ENCODE data around the gene CHORDC1.
"Not testable (repeated sequence)": the region's sequence is repeated elsewhere in the genome, so short reads cannot be mapped to it uniquely, and the experiment has no call there.

Gene CHORDC1

DNA sequence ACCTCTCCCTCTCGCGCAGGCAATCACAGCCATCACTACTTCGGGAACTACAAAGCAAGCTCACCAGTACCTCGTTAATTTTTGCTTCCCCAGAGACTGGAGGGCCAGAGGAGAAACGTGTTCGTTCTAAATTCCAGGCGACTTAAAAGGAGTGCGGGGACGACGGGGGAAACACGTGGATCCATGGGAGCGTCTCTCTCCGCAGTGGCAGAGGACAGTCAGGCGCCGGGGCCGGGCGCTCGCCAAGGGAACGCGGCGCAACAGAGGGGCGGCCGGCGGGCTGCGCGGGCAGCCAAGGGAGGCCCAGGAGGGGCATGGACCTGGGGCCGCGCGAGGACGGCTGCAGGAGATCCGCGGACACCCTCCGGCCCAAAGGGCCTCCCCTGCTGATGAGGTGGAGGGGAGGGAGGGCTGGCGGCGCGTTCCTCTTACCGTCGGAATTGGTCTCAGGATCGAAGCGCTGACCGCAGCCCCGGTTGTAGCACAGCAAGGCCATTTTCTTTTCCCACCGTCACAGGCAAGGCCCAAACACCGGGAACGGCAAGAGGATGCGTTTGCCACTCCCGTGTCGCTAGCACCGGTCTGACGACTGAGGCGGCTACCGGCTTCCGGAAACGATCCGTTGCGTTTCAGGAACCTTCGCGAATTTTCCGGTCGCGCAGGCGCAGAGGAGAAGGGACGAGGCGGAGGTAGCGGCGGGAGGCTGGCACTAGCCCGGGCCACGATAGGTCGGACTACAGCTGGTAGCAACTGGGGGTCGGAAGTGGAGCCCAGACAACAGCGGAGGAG is at the start of gene CHORDC1:
CHORDC1 (minus strand) TSS at position 591 of the 789 bp plus-strand sequence; CDS start at position 496, 95 bp downstream.
- peak; percentile 72 to 85 (median 80) for DNase-seq

- no peak for DNase-seq
Measured at GRCh38 chr11:90257158-90257525, 34.3 kb upstream of the CHORDC1 start.

GRCh38 chr11:90256404-90257157 is 33.7 kb upstream of the CHORDC1 start:
- no peak for DNase-seq

DNA sequence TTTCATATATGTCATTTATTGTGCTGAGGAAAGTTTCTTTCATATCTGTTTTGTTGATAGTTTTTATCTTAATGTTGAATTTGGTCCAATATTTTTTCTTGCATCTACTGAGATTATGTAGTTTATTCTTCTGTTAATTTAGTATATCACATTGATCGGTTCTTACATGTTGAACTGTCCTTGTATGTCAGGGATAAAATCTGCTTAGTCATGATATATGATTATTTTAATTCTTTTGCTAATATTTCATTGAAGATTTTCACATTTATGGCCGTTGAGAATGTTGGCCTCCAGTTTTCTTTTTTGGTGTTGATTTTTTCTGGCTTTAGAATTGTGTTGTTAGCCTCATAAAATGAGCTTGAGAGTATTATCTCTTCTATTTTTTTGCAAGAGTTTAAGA is 31.2 kb upstream of the CHORDC1 start:
- no peak for DNase-seq

DNA sequence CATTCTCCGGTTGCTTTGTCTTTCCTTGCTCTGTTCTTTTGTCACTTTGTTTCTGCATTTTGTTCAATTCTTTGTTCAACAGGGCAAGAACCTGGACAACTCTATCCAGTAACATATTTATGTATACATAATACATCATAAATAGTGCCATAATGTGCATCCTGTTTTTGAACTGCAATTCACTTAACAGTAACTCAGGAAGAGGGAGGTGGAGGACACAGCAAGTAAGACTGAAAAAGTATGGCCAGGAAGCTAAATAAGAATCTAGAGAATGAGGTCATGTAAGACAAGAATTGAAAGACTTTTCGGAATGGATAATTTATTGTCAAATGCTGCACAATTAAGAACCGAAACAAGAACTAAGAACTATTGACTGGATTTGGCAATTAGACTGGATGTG is 29.2 kb upstream of the CHORDC1 start:
- no peak for DNase-seq

- no peak for DNase-seq
Measured at GRCh38 chr11:90251599-90251998, 28.8 kb upstream of the CHORDC1 start.

DNA sequence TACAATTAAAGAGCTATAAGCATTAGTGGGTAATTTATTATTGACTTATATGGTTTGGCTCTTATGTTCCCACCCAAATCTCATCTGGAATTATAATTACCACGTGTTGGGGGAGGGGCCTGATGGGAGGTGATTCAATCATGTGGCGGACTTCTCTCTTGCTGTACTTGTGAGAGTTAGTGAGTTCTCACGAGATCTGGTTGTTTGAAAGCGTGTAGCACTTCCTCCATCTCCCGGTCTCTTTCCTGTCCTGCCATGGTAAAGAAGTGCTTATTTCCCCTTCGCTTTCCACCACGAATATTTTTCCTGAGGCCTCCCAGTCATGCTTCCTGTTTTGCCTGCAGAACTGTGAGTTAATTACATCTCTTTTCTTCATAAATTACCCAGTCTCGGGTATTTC is 28.1 kb upstream of the CHORDC1 start:
- no peak for DNase-seq

DNA sequence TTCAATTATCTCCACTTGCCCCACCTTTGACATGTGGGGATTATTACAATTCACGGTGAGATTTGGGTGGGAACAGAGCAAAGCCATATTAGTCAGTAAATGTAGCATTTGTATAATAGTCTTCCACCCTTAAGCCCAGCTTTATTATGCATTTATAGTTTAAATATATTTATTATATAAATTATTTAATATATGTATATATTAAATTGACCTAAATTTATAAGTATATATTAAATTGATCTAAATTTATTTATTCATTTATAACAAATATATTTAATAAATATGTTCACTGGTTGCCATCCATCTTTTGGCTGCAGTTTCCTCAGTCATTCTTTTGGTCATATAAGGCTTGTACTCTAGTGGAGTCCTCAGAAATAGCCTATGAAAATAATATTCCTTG is 23.6 kb upstream of the CHORDC1 start:
- DNase-seq, result no peak

- no peak for DNase-seq
Measured at GRCh38 chr11:90243534-90243933, 20.7 kb upstream of the CHORDC1 start.

GRCh38 chr11:90242894-90243416 is 20.1 kb upstream of the CHORDC1 start:
- DNase-seq, result no peak

DNA sequence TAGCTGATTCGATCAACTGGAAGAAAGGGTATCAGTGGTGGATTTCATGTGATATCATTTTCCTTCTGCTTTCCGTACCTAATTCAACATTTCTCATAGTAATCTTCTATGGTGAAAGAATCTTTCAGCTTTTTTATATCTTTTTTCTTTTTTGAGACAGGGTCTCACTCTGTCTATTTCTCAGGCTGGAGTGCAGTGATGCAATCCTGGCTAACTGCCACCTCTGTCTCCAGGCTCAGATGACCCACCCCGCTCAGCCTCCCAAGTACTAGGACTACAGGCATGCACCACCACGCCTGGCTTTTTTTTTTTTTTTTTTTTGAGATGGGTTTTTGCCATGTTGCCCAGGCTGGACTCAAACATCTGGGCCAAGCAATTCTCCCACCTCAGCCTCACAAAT is 18.6 kb upstream of the CHORDC1 start:
- no peak for DNase-seq

DNA sequence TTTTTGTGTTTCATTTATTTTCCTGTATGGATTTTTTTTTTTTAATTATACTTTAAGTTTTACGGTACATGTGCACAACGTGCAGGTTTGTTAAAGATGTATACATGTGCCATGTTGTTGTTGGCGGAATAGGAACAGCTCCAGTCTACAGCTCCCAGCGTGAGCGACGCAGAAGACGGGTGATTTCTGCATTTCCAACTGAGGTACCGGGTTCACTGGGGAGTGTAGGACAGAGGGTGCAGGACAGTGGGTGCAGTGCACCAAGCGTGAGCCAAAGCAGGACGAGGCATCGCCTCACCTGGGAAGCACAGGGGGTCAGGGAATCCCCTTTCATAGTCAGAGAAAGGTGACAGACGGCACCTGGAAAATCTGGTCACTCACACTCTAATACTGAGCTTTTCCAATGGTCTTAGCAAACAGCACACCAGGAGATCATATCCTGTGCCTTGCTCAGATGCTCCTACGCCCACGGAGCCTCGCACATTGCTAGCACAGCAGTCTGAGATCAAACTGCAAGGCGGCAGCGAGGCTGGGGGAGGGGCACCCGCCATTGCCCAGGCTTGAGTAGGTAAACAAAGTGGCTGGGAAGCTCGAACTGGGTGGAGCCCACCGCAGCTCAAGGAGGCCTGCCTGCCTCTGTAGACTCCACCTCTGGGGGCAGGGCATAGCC is 17.3 kb upstream of the CHORDC1 start:
- DNase-seq, result not testable (repeated sequence)

GRCh38 chr11:90237004-90237403 is 14.2 kb upstream of the CHORDC1 start:
- DNase-seq, result no peak

- DNase-seq, result no peak
Measured at GRCh38 chr11:90235526-90235925, 12.7 kb upstream of the CHORDC1 start.

GRCh38 chr11:90234977-90235376 is 12.1 kb upstream of the CHORDC1 start:
- DNase-seq, result no peak

DNA sequence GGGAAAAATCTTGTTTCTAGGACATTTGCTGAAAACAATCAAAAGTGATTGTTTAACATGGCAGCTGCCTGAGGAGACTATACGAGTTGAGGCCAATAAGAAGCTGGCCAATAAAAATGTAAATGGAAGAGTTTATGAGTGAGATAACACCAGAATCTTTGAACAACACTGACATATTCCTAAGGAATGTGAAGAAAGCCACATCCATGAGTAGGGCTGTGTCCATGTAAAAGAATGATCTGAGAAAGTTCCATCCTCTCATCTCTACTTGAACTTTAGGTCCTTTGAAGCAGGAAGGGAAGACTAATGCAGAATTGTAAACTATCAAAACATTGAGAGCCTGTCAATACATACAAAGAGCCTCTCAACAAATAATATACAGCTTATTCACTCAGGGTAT is 6.9 kb upstream of the CHORDC1 start:
- DNase-seq, result no peak

DNA sequence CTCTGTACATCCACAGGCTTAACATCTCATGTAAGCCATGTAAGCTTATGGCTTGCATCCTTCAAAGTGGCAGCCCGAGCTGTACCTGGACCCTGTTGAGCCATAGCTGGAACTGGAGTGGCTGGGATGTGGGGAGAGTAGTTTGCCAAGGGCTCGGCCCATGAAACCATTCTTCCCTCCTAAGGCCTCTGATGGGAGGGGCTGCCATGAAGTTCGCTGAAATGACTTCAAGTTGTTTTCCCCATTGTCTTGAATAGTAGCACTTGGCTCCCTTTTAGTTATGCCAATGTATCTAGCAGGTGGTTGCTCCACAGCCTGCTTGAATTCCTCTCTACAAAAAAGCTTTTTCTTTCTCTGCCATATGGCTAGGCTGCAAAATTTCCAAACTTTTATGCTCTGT is 5.2 kb upstream of the CHORDC1 start:
- no peak for DNase-seq

DNA sequence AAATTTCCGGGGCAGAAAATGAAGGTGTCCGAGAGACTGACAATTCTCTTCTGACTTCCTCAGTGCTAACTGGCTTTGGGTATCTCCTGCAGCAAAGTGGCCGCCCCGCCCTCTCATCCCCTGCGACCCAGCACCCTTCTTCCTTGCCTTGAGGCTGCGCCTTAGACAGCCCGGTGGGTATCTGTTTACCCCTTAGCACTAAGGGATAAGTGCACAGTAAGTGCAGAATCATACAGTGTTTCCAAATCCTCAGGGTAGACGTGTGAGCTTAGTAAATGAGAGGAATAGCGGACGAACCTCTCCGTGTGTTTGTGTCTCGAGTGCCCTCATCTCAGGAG is 368 bp upstream of the CHORDC1 start:
- no peak for DNase-seq

GRCh38 chr11:90221803-90222458 is 918 bp downstream of the CHORDC1 start:
- DNase-seq, result no peak

DNA sequence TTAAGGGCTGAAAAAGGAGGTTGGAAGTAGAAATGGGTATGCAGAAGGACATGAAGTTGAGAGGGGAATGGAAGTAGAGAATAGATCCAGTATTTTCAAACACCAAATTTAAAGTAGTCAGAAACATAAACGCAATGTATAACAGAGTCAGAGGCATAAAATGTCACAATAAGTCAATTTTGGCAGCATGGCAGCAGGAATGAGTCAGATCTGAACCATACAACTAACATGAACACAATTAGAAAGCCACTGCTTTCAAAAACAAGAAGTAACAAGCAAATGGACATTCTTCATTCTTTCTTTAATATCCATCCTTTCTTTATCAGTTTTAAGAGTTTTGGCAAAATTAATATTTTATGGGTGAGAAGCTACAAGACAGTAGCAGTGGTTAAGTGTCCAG is 2.5 kb downstream of the CHORDC1 start:
- DNase-seq, result no peak

DNA sequence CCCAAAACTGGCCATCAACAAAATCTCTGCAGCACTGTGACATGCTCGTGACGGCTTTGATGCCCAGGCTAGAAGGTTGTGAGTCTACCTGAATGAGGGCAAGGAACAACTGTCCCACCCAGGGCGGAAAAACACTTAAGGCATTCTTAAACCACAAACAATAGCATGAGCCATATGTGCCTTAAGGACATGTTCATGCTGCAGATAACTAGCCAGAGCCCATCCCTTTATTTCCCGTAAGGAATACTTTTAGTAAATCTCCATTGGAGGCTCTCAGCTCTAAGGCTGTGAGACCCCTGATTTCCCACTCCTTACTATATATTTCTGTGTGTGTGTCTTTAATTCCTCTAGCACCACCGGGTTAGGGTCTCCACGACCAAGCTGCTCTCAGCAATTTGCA is 3.4 kb downstream of the CHORDC1 start:
- DNase-seq, result no peak

DNA sequence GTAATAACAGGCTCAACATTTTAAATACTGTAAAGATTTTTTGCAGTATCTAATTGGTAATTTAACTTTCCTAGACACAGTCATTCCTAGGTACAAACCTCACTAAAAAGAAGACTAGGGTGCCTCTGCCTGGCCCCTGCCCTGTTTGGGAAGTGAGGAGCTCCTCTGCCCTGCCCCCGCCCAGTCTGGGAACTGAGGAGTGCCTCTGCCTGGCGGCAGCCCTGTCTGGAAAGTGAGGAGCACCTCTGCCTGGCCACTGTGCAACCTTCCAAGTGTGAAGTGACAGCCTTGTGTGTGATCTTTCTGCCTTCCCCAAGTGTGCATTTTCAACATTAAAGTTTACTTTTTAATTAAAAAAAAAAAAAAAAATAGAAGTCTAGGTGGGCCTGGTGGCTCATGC is 4.2 kb downstream of the CHORDC1 start:
- DNase-seq, result no peak

- no peak for DNase-seq
Measured at GRCh38 chr11:90216611-90217010, 6.2 kb downstream of the CHORDC1 start.
